ENCODE measurements around the gene CCDC82. TPM values are rescaled to one million over a fixed set of nuclear protein-coding genes. Genes with fewer than 3 reads are reported as not detected.
A peak's percentile ranks its signal among the peaks of the same experiment; 100 is the strongest.

Gene CCDC82
- total and polyA plus RNA-seq, 2 experiments from 2014 or later, result 17.3 TPM

GRCh38 chr11:96341211-96342013 is 48.3 kb downstream of the CCDC82 start:
- H3K4me3 ChIP-seq, result peak overlapping the region; percentile 73
- DNase-seq (ENCODE audit: low read depth in 1 of 2, low spot score in 1 of 2), result peak in 1 of 2 donors; percentile 61
- TF ChIP-seq, protein P1, sequence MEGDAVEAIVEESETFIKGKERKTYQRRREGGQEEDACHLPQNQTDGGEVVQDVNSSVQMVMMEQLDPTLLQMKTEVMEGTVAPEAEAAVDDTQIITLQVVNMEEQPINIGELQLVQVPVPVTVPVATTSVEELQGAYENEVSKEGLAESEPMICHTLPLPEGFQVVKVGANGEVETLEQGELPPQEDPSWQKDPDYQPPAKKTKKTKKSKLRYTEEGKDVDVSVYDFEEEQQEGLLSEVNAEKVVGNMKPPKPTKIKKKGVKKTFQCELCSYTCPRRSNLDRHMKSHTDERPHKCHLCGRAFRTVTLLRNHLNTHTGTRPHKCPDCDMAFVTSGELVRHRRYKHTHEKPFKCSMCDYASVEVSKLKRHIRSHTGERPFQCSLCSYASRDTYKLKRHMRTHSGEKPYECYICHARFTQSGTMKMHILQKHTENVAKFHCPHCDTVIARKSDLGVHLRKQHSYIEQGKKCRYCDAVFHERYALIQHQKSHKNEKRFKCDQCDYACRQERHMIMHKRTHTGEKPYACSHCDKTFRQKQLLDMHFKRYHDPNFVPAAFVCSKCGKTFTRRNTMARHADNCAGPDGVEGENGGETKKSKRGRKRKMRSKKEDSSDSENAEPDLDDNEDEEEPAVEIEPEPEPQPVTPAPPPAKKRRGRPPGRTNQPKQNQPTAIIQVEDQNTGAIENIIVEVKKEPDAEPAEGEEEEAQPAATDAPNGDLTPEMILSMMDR (IDR thresholded peaks at IDR 0.05; ENCODE audit: low read depth, low read length), result peak; percentile 51
- no peaks in the 10 kb centered on the region for H3K27me3 ChIP-seq
- no peaks in the 10 kb centered on the region for H3K9me3 ChIP-seq (ENCODE audit: low read depth)
- no peak overlapping the region for H3K27ac ChIP-seq
- H3K36me3 ChIP-seq, result no peaks in the 10 kb centered on the region
- peaks cover 42% of the 10 kb centered on the region for H3K4me1 ChIP-seq (ENCODE audit: low read depth)

DNA sequence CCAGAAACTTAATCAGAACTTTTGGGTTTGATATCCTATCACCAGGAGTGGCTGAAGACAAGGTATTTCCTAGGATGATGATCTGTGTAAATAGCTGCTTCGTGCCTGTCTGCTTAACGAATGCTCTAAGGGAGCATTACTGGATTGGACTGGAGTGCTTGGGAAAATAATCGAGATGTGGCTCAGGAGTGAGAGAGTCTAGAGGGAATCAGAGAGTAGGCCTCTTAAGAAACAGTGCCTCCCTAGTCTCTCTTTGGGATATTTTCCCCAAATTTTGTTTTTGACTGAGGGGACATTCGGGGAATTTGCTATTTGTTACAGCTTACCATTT is 49.2 kb downstream of the CCDC82 start:
- Histone ChIP-seq H3K9me3 (ENCODE audit: low read depth) (no peaks in the 10 kb centered on the region), H3K36me3 (no peaks in the 10 kb centered on the region), H3K27ac (no peak overlapping the region), H3K4me1 (ENCODE audit: low read depth) (peaks cover 46% of the 10 kb centered on the region), H3K27me3 (no peaks in the 10 kb centered on the region), H3K4me3 (no peak overlapping the region)
- TF ChIP-seq, protein P1 (IDR thresholded peaks at IDR 0.05; ENCODE audit: low read depth, low read length), result no peak
- peak in 1 of 2 donors; percentile 48 for DNase-seq (ENCODE audit: low read depth in 1 of 2, low spot score in 1 of 2)

DNA sequence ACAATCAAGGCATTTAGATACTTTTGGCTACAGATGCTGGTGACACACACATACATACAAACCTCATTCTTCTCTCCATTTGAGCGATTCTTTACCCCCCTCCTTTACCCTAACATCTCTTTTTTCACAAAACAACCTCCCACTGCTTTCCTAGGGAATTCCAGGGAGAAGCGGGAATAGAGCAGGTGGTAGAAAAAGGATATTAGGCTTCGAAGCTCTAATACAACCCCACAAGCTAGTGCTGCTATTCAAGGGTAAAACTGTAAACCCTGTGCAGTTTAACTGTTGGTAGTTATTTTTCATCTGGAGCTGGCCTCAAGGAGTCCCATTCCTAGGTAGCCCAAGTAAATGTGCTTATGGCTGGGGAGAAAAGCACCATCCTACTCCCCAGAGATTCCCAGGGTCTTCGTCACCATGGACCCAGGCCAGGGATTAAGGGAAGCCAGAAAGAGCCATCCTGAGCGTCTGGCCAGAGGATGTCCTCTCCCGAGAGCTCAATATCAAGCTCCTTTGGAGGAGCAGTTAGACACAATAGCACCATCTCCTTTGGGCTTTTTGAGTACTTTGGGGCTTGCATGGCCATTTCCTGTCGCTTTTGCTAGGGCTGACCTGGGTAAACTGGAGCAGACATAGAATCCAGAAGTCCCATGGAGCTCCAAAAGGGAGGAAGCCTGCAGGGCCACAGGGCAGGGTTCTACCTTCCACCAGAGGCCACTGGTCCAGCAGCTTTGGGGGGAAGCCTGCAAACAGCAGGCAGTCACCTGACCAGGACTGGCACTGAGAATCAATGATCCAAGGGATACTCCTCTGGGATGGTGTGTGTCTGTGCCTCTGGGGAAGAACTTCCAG is 49.8 kb downstream of the CCDC82 start:
- no peak for DNase-seq (ENCODE audit: low read depth in 1 of 2, low spot score in 1 of 2)
- Histone ChIP-seq H3K27ac (no peak overlapping the region), H3K27me3 (no peaks in the 10 kb centered on the region), H3K36me3 (no peaks in the 10 kb centered on the region), H3K4me3 (no peak overlapping the region), H3K4me1 (ENCODE audit: low read depth) (peaks cover 49% of the 10 kb centered on the region), H3K9me3 (ENCODE audit: low read depth) (no peaks in the 10 kb centered on the region)
- TF ChIP-seq, protein P1 (IDR thresholded peaks at IDR 0.05; ENCODE audit: low read depth, low read length), result no peak

DNA sequence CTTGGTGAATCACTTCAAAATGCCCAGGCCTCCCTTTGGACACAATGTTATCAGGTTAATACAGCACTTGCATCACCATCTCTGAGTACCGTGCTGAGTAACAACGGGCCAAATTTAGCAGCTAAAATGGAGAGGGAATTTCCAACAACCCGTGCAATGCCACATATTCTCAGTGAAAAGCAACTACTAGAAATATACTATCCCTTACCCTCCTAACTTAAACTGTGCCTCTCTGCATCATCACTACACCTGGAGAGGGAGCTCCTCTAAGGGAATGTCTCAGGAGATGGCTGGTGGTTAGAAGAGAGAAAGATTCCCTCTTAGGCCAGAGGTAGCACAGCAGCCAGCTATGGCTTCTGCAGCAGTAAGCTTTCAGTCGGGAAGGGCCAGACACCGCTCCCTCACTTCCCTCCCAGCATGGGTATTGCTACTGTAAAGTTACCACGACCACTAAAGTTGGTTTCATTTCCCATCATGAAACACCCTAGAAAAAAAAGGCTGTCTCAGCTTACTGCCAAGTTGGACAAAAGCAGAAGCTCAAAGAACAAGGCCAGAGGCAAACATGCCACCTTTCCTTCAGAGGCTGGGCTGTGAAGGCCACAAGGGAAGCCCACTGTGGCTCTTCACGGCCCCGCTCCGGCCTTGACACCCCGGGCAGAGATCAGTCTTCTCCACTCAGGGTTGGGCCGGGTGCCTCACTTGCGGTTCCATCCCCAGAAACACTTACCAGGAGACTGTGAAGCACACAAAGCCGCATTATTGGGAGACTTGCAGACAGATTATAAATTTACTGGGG is 50.6 kb downstream of the CCDC82 start:
- TF ChIP-seq, protein P1 (IDR thresholded peaks at IDR 0.05; ENCODE audit: low read depth, low read length), result no peak
- Histone ChIP-seq H3K27ac (peak overlapping the region; percentile 22), H3K27me3 (no peaks in the 10 kb centered on the region), H3K4me1 (ENCODE audit: low read depth) (peaks cover 49% of the 10 kb centered on the region), H3K4me3 (no peak overlapping the region), H3K36me3 (no peaks in the 10 kb centered on the region), H3K9me3 (ENCODE audit: low read depth) (no peaks in the 10 kb centered on the region)
- DNase-seq (ENCODE audit: low read depth in 1 of 2, low spot score in 1 of 2), result peak in 1 of 2 donors; percentile 80
